T-helper 17 cell (primary cell): Measurements from ENCODE around the gene C1QTNF12. TPM values are rescaled to one million over a fixed set of nuclear protein-coding genes. Genes with fewer than 3 reads are reported as not detected.
A peak's percentile ranks its signal among the peaks of the same experiment; 100 is the strongest.

Source experiments
- ATAC-seq: fragments of 150-1000 bp; cut with Tn5 transposase; 2 replicates; pipeline ENCODE4 v1.10.0; 2021; ENCODE audit warnings: mild to moderate bottlenecking, moderate library complexity
- DNase-seq, 3 donors: peaks; one replicate each; pipeline versions ENCODE4 v3.0.0 to v3.0.0-alpha.2; 2020 to 2021
- H3K9me3 ChIP-seq: one replicate; pipeline ENCODE4 v1.7.0; 2013; ENCODE audit warnings: low read length, mild to moderate bottlenecking; ENCODE audit not compliant: control insufficient read depth, poor library complexity, severe bottlenecking
- H3K27ac Mint-ChIP-seq: one replicate; pipeline ENCODE4 v1.8.0; 2022; ENCODE audit warnings: mild to moderate bottlenecking, moderate library complexity, mixed read lengths
- H3K27me3 Mint-ChIP-seq: one replicate; pipeline ENCODE4 v1.8.0; 2022; ENCODE audit warnings: mixed read lengths
- H3K36me3 Mint-ChIP-seq: one replicate; pipeline ENCODE4 v1.8.0; 2022; ENCODE audit warnings: low read depth, mixed read lengths
- H3K4me1 Mint-ChIP-seq: one replicate; pipeline ENCODE4 v1.8.0; 2022; ENCODE audit warnings: mild to moderate bottlenecking, mixed read lengths
- H3K4me3 Mint-ChIP-seq: one replicate; pipeline ENCODE4 v1.8.0; 2022; ENCODE audit warnings: mild to moderate bottlenecking, moderate library complexity, mixed read lengths
- total RNA-seq, 4 donors: library from RNA in 2 of 4; stranded (reverse) in 2 of 4; gene quantifications; one replicate each; pipeline ENCODE4 v1.2.3 and lab custom pipeline; 2022 to 2026

C1QTNF12 gene
- total RNA-seq, 2 donors from 2014 or later: 0.91 to 2.0 TPM

DNA sequence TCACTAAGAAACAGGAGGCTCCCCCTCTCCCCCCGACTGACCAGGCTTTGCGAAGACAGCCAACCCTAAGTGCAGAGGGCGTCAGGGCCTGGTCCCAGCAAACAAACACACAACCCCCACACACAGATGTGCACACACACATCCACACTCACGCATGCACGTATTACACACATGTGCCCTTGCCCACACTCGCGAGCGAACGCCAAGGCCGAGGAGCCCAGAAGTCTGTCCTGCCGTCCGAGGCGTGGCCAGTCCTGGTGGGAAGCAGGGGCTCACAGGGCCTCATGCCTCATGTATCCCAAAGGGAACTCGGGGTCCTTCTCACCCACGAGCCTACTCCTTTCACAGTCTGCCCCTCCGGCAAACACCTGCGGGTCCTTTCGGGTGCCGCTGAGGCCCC lies 16.8 kb downstream of the C1QTNF12 start:
- peak overlapping the region; percentile 91 for H3K4me3 Mint-ChIP-seq
- no peaks in the 10 kb centered on the region for H3K9me3 ChIP-seq
- H3K36me3 Mint-ChIP-seq: peaks cover 2% of the 10 kb centered on the region
- no peak for DNase-seq
- no peak for ATAC-seq
- H3K27me3 Mint-ChIP-seq: no peaks in the 10 kb centered on the region
- peaks cover 28% of the 10 kb centered on the region for H3K4me1 Mint-ChIP-seq
- peak overlapping the region; percentile 94 for H3K27ac Mint-ChIP-seq

DNA sequence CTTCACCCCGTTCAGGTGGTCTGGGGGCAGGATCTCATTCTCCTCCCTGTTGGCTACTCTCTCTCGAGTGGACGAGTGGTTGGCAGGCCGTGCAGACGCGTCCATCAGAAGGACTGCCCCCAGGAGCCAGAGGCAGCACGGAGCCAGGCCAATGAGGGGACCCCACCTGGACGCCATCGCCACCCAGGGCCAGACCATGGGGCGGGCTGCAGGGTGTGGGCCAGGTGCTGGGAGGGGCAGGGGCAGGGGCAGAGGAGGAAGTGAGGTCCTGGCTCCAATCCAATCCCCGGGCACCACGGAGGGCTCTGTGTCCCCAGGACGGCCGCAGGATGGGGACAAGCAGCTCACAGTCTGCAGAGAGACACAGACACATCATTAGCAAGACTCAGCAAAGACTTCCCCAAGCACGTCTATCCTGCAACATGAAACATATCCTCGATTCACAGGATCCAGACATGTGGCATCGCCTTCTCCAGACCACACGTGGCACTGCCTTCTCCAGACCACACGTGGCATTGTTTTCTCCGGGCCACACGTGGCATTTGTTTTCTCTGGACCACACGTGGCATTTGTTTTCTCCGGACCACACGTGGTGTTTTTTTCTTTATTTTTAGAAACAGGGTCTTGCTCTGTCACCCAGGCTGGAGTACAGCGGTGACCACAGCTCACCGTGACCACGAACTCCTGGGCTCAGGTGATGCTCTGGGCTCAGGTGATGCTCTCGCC lies 17.8 kb downstream of the C1QTNF12 start:
- H3K9me3 ChIP-seq: no peaks in the 10 kb centered on the region
- H3K4me1 Mint-ChIP-seq: peaks cover 21% of the 10 kb centered on the region
- no peak overlapping the region for H3K4me3 Mint-ChIP-seq
- H3K36me3 Mint-ChIP-seq: peaks cover 2% of the 10 kb centered on the region
- H3K27ac Mint-ChIP-seq: peak overlapping the region; percentile 94
- no peak for ATAC-seq
- DNase-seq: no peak
- no peaks in the 10 kb centered on the region for H3K27me3 Mint-ChIP-seq

DNA sequence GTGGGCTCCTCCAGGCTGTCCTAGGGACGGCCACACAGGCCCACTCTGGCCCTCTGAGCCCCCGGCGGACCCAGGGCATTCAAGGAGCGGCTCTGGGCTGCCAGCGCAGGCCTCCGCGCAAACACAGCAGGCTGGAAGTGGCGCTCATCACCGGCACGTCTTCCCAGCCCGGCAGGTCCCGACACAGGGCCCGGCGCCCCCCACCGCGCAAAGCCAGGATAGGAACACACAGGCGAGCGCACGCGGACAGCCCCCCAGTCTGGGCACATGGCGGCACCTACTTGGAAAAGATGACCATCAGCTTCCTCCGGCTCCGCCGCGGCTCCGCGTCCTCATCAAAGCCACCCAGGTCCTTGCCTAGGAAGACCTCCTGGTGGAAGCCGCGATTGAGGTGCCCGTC lies 18.3 kb downstream of the C1QTNF12 start:
- H3K9me3 ChIP-seq: no peaks in the 10 kb centered on the region
- no peak for ATAC-seq
- no peaks in the 10 kb centered on the region for H3K27me3 Mint-ChIP-seq
- H3K4me1 Mint-ChIP-seq: peaks cover 18% of the 10 kb centered on the region
- DNase-seq: no peak
- peaks cover 4% of the 10 kb centered on the region for H3K36me3 Mint-ChIP-seq
- no peak overlapping the region for H3K27ac Mint-ChIP-seq
- no peak overlapping the region for H3K4me3 Mint-ChIP-seq

DNA sequence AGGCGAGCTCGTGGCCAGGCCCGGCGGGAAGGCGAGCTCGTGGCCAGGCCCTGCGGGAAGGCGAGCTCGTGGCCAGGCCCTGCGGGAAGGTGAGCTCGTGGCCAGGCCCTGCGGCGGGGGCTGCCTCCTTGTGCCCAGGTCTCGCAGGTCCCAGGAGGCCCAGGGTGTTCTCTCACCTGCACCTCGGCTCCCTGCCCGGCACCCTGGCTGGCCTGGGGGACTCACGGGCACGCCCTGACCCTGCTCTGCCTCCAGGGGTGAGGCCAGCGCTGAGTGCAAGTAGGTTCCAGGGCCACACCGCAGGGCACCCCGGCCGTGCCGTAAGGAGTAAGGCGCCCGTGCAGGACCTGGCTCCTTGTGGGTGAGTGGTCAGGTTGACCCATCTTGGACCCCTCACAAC lies 19.1 kb downstream of the C1QTNF12 start:
- H3K36me3 Mint-ChIP-seq: peaks cover 5% of the 10 kb centered on the region
- no peak for ATAC-seq
- H3K9me3 ChIP-seq: no peaks in the 10 kb centered on the region
- H3K4me3 Mint-ChIP-seq: no peak overlapping the region
- H3K4me1 Mint-ChIP-seq: peaks cover 18% of the 10 kb centered on the region
- no peaks in the 10 kb centered on the region for H3K27me3 Mint-ChIP-seq
- no peak for DNase-seq
- no peak overlapping the region for H3K27ac Mint-ChIP-seq

DNA sequence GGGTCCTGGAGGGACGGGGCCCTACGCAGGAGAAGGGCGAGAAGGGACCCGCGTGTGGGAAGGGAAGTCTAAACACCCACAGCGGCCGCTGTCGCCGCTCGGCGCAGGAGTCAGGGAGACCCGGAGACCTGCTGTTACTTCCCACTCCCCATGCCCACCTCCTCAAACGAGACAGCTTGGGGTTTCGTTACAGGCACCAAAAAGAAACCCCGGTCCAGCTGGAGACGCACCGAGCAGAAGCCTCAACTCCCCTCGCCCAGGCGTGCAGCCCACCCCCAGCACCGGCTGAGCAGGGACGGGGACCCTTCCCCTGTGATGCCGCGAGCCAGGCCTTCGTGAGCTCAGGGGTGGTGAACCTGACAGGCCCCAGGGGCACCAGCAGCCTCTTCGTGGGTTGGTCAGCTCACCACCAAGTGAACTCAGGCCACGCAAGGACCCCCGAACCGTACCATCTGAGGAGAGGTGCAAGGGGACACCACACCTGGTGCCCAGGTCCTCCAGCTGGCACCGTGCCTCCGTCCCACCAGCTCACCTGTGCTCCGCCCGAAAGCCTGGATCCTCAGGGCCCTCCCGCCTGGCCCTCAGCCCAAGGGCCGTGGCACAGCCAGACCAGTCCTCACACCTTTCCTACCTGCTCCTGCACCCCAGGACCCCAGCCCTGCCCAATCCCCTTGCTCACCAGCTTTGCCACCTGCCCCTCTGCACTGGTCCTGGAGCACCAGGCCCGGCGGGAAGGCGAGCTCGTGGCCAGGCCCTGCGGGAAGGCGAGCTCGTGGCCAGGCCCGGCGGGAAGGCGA lies 19.8 kb downstream of the C1QTNF12 start:
- Mint-ChIP-seq H3K27ac (no peak overlapping the region), H3K4me3 (no peak overlapping the region), H3K4me1 (peaks cover 18% of the 10 kb centered on the region), H3K36me3 (peaks cover 4% of the 10 kb centered on the region), H3K27me3 (no peaks in the 10 kb centered on the region)
- no peak for ATAC-seq
- no peaks in the 10 kb centered on the region for H3K9me3 ChIP-seq
- no peak for DNase-seq

DNA sequence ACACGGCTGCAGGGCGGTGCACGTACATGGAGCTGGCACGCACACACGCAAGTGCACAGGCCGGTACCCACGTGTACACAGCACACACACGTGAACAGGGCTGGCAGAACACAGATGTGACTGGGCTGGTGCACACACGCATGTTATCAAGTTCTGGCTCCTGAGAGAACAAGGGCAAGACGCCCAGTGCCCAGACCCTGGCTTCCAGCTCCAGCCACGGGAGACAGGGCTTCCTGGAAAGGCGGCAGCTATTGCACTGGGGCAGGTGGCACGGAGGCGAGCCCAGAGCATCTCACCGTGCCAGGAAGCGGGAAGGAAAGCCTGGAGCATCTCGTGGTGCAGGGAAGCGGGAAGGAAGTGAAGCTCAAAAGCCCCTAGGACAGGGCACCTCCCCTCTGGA lies 20.6 kb downstream of the C1QTNF12 start:
- H3K4me1 Mint-ChIP-seq: peaks cover 17% of the 10 kb centered on the region
- ATAC-seq: no peak

DNA sequence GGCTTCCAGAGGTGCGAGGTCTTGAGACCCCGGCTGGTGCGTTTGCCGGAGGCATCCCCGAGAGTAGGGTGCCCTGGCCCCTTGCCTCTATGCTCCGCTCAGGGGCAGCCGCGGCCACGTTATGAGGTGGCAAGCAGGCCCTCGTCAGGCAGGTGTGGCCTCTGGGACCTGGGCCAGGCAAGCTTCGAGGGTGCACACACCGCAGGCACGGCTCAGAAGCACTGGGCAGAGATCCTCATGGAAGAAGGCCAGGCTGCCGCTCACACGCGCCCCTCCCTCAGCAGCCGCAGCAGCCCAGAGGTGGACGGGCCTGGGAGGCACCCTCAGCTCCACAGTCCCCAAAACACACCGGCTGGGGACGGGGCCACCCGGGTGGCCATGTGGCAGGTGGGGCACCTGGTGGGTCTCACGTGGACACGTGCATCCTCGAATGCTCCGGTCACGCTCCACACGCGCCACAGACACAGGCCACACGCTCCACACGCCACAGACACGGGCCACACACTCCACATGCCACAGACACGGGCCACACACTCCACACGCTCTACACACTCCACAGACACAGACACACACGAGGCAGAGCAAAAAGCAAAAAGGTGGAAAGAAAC lies 21.2 kb downstream of the C1QTNF12 start:
- Mint-ChIP-seq H3K36me3 (peaks cover 3% of the 10 kb centered on the region), H3K4me3 (no peak overlapping the region), H3K27me3 (no peaks in the 10 kb centered on the region), H3K4me1 (peaks cover 13% of the 10 kb centered on the region), H3K27ac (peak overlapping the region; percentile 39)
- H3K9me3 ChIP-seq: no peaks in the 10 kb centered on the region
- ATAC-seq: no peak
- no peak for DNase-seq

More for the DNA sequence above, 20.6 kb downstream of the C1QTNF12 start:
- peaks cover 3% of the 10 kb centered on the region for H3K36me3 Mint-ChIP-seq
- no peak overlapping the region for H3K4me3 Mint-ChIP-seq
- H3K27ac Mint-ChIP-seq: peak overlapping the region; percentile 39
- no peak for DNase-seq
- H3K9me3 ChIP-seq: no peaks in the 10 kb centered on the region
- no peaks in the 10 kb centered on the region for H3K27me3 Mint-ChIP-seq

DNA sequence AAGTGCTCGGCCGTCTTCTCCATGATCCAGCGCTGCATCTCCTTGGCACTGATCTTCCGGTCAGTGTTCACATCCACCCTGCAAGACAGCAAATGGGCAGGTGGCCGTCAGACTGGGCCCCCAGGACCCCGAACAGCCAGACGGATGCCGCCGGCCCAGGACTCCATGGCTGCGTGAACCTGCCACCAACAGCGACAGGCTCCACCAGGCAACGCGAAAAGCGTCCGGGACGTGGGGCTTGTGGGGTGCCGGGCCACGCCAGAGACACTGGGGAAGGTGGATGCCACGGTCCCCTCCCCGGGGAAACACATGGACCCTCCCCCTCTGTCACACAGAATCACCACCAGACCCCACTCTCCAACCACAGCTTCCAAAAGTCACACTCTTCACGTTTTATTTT lies 22.6 kb downstream of the C1QTNF12 start:
- H3K4me1 Mint-ChIP-seq: peaks cover 15% of the 10 kb centered on the region
- no peak overlapping the region for H3K27ac Mint-ChIP-seq
- ATAC-seq: no peak
- no peaks in the 10 kb centered on the region for H3K27me3 Mint-ChIP-seq
- H3K9me3 ChIP-seq: no peaks in the 10 kb centered on the region
- DNase-seq: no peak
- H3K36me3 Mint-ChIP-seq: peaks cover 3% of the 10 kb centered on the region
- H3K4me3 Mint-ChIP-seq: no peak overlapping the region

DNA sequence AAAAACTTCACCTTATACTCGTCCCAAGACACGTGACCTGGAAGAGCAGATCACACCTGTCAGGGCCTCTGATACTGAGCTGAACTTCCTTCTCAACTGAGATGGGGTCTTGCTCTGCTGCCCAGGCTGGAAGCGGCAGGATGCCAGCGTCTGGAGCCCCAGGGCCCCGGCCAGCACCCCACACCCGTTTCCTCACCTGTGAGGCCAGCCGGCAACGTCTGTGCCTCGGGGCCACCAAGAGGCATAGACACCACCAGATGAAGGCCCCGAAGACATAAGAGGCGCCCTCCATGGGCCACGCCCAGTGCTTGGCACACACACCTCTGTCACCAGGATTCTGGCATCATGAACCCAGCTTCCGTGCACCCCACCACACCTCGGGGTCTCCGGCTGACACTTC lies 23.2 kb downstream of the C1QTNF12 start:
- DNase-seq (no peak), ATAC-seq (no peak)
- peaks cover 16% of the 10 kb centered on the region for H3K4me1 Mint-ChIP-seq
- H3K27ac Mint-ChIP-seq: no peak overlapping the region
- no peaks in the 10 kb centered on the region for H3K9me3 ChIP-seq
- peaks cover 3% of the 10 kb centered on the region for H3K36me3 Mint-ChIP-seq
- no peaks in the 10 kb centered on the region for H3K27me3 Mint-ChIP-seq
- peak overlapping the region; percentile 36 for H3K4me3 Mint-ChIP-seq

DNA sequence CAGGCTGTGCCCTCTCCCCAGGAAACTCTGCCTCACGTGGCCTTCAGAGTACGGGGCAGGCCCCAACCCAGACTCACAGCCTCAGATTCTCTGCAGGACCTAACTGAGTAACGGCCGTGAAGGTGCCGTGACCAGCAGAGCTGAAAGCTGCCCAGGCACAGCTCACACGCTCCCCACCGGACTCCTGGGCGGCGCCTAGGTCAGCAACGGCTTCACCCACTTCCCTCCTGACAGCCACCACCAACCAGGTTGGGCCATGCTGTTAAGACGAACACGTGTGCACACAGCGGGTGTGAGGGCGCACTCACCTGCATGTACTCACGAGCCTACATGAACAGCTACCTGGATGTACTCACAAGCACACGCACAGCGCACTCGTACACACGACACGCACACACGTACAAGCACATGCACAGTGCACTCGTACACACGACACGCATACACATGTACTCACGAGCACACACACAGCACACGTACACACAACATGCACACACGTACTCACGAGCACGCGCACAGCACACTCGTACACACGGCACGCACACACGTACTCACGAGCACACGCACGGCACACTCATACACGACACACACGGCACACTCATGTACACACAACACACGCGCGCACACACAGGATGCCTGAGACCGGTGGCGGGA lies 23.8 kb downstream of the C1QTNF12 start:
- H3K36me3 Mint-ChIP-seq: peaks cover 3% of the 10 kb centered on the region
- DNase-seq (no peak), ATAC-seq (no peak)
- H3K9me3 ChIP-seq: no peaks in the 10 kb centered on the region
- peak overlapping the region; percentile 36 for H3K4me3 Mint-ChIP-seq
- H3K4me1 Mint-ChIP-seq: peaks cover 20% of the 10 kb centered on the region
- no peaks in the 10 kb centered on the region for H3K27me3 Mint-ChIP-seq
- peak overlapping the region; percentile 78 for H3K27ac Mint-ChIP-seq

DNA sequence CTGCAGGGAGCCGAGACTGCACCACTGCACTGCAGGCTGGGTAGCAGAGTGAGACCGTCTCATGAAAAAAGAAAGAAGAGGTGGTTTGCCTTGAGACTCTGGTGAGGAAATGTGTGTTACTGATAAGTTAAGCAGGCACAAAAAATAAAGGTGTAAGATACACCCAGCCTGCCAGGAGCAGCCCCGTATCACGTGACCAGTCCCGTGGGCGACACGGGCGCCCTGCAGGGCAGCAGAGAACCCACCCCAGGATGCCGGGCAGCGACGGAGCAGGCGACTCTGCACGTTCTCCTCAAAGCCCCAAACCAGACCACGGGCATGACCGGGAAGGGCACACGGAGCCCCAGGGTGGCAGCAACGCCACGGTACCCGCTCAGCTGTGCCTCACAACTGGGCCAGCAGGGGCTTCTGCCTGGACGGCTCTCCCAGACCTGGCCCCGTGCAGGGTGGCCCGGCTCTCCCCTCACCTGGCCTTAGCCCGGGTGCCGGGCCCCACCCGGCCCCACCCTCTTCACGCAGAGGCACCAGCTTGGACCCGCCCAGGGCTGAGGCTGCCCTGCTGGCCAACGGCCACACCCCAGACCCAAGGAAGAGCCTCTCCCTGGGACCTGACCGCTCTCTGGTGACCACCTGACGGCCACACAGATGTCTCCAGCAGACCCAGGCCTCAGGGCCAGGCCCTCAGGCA lies 24.5 kb downstream of the C1QTNF12 start:
- Mint-ChIP-seq H3K4me3 (no peak overlapping the region), H3K4me1 (peaks cover 23% of the 10 kb centered on the region), H3K36me3 (peaks cover 3% of the 10 kb centered on the region), H3K27ac (no peak overlapping the region), H3K27me3 (no peaks in the 10 kb centered on the region)
- DNase-seq (no peak), ATAC-seq (no peak)
- no peaks in the 10 kb centered on the region for H3K9me3 ChIP-seq

DNA sequence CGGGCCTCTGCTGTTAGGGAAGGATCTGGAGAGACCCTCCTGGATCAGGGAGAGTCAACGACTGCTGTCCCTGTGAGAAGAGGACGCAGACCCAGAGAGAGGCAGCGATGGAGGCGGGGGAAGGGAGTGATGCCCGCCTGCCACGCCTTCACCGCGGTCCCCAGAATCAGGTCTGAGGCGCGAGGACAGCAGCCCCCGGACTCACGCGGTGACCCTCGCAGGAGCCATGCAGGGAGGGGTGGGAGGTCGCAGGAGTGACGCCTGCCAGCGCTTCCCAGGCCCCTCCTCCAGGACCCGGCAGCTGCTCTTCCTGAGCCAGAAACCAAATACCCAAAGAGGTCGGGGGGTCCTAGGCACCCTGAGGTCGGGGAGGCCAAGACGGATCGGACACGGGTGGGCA lies 26.3 kb downstream of the C1QTNF12 start:
- H3K4me3 Mint-ChIP-seq: peak overlapping the region; percentile 75

More for the DNA sequence above, 26.3 kb downstream of the C1QTNF12 start:
- no peak for DNase-seq
- no peaks in the 10 kb centered on the region for H3K27me3 Mint-ChIP-seq
- ATAC-seq: no peak
- H3K27ac Mint-ChIP-seq: peak overlapping the region; percentile 99
- peaks cover 25% of the 10 kb centered on the region for H3K4me1 Mint-ChIP-seq
- no peaks in the 10 kb centered on the region for H3K9me3 ChIP-seq
- peaks cover 3% of the 10 kb centered on the region for H3K36me3 Mint-ChIP-seq
